NT2/D1 (cell line): Measurements from ENCODE around the gene UBE2O.

Source experiments
- SUZ12 ChIP-seq: IDR thresholded peaks from 2 replicates; pipeline ENCODE4 v1.6.1; 2011; ENCODE audit not compliant: insufficient read length, insufficient read depth; ENCODE audit errors: extremely low read depth
- YY1 ChIP-seq: IDR thresholded peaks from 2 replicates; pipeline ENCODE4 v1.6.1; 2011; ENCODE audit not compliant: insufficient read length, insufficient read depth
- ZNF274 ChIP-seq: IDR thresholded peaks from 2 replicates; pipeline ENCODE4 v1.6.1; 2011; ENCODE audit warnings: mild to moderate bottlenecking, low read depth, low read length

DNA sequence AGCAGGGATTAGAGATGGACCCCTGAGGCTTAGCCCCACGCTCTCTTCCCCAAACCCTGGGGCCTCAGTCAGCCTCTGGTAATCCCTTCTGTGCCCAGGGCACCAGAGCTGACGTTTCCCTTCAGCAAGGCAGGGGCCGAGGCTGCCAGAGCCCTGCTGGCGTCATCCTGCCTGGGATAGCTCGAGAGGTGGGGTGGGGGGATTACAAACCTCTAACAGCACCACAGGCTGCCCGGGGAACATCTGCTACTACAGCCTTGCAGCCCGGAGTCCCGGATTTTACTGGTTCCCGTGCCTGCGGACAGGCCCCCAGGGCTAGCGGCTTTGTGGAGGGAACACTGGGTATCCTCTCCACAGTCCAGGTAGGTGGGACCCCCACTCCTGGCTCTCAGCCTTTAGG, 14.4 kb upstream of the UBE2O start, which contains the start of gene AANAT:
- TF ChIP-seq ZNF274, result no peak
- no peak for TF ChIP-seq YY1
- no peak for TF ChIP-seq SUZ12
